ENCODE data around the gene BDNF.

- peak; percentile 66 for TF ChIP-seq CTCF (IDR thresholded peaks at IDR 0.05)
- TF ChIP-seq EZH2 (IDR thresholded peaks at IDR 0.05; ENCODE audit: borderline replicate concordance, insufficient read depth, low read depth, low read length, poor library complexity, severe bottlenecking): no peak
Measured at GRCh38 chr11:27705873-27706820, 5.9 kb upstream of the BDNF start.

All from B cell (primary cell).